ENCODE measurements around the gene FAXDC2.

Gene FAXDC2

DNA sequence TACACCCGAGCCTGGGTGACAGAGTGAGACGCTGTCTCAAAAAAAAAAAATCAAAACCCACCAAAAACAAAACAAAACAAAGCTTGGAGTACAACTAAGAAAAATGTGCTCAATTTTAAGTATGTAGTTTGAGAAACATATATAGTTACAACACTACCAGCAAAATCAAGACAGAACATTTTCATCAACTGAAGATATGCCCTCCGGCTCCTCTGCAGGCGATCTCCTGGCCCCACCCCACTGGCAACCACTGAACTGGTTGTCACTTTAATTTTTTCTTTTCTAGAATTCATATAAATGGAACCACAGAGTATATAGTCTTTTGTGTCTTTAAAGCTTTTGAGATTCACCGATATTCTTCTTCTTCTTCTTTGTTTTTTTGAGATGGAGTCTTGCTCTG lies 43.0 kb upstream of the FAXDC2 start:
- H3K4me3 ChIP-seq (ENCODE audit: low read depth, low read length) = no peak overlapping the region
- TF ChIP-seq, protein P1, sequence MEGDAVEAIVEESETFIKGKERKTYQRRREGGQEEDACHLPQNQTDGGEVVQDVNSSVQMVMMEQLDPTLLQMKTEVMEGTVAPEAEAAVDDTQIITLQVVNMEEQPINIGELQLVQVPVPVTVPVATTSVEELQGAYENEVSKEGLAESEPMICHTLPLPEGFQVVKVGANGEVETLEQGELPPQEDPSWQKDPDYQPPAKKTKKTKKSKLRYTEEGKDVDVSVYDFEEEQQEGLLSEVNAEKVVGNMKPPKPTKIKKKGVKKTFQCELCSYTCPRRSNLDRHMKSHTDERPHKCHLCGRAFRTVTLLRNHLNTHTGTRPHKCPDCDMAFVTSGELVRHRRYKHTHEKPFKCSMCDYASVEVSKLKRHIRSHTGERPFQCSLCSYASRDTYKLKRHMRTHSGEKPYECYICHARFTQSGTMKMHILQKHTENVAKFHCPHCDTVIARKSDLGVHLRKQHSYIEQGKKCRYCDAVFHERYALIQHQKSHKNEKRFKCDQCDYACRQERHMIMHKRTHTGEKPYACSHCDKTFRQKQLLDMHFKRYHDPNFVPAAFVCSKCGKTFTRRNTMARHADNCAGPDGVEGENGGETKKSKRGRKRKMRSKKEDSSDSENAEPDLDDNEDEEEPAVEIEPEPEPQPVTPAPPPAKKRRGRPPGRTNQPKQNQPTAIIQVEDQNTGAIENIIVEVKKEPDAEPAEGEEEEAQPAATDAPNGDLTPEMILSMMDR (IDR thresholded peaks at IDR 0.05; ENCODE audit: borderline replicate concordance, insufficient read depth, low read depth, low read length) = no peak

DNA sequence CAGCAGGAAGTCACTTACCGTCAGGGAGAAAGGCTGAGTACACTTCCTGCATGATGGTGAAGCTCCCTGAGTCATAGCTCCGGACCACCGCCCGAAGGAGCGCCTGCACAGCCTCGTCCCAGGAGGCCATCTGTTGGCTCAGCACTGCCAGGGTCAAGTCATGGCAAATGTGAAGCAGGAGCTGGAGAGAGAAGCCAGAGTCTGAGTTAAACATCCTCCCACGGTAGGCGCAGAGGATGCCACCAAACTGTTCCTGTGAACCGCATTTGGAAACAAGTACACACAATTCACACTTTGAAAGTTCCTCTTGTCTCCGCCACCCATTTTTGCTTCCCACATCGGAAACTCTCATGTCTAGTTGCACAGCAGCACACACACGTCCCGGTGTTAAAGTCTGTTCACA lies 42.0 kb upstream of the FAXDC2 start:
- no peak overlapping the region for H3K4me3 ChIP-seq (ENCODE audit: low read depth, low read length)
- TF ChIP-seq, protein P1 (IDR thresholded peaks at IDR 0.05; ENCODE audit: borderline replicate concordance, insufficient read depth, low read depth, low read length) = no peak

DNA sequence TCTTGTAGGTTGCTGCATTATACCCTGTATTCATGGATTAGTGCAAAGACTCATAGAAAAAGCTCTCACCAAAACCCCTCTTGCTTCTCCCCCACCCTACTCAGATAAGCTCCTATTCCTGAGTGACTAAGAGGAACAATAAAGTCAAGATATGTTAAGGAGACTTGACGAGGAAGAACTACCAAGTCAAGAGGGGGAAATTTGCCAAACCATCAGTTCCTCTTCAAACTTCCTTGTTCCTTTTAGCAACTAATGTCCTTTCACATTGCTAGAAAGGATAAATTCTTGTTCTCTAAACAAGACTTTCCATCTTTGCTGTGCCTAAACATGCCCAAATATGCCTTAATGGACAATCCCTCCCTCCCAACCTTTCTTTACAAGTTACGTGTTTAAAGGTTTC lies 35.0 kb upstream of the FAXDC2 start:
- no peak overlapping the region for H3K4me3 ChIP-seq (ENCODE audit: low read depth, low read length)
- TF ChIP-seq, protein P1 (IDR thresholded peaks at IDR 0.05; ENCODE audit: borderline replicate concordance, insufficient read depth, low read depth, low read length) = no peak

DNA sequence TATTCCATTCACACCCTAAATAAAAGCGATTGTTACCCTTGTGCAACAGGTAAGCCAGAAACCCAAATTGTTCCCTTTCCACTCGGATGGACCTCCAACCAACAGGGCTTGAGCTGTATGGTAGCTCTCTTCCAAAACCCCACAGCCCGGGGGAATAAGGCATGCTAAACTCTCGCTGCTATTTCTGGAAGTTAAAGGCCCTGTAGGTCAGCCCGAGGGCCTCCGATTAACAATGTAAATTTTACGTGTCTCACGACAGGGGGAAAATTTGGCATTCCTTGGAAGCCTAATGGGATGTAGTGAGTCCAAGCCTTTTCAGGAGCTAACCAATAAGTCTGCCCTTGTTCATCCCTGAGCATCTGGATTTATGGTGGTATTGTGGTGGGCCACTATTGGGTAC lies 34.0 kb upstream of the FAXDC2 start:
- H3K4me3 ChIP-seq (ENCODE audit: low read depth, low read length) = no peak overlapping the region
- TF ChIP-seq, protein P1 (IDR thresholded peaks at IDR 0.05; ENCODE audit: borderline replicate concordance, insufficient read depth, low read depth, low read length) = no peak

DNA sequence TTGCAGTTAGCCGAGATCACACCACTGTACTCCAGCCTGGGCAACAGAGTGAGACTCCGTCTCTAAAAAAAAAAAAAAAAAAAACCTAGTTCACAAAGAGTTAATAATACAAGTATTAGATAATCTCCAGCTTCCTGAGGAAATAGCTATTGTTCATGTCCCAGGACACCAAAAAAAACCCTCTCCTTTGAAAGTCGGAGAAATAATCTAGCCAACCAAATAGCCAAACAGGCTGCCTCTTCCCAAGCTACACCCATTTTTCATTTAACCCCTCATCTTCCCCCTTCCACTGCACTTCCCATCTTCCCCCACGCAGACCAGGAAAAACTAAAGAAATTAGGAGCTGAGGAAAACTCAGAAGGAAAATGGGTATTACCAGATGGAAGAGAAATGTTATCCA lies 31.6 kb upstream of the FAXDC2 start:
- TF ChIP-seq, protein P1 (IDR thresholded peaks at IDR 0.05; ENCODE audit: borderline replicate concordance, insufficient read depth, low read depth, low read length) = no peak
- H3K4me3 ChIP-seq (ENCODE audit: low read depth, low read length) = no peak overlapping the region

DNA sequence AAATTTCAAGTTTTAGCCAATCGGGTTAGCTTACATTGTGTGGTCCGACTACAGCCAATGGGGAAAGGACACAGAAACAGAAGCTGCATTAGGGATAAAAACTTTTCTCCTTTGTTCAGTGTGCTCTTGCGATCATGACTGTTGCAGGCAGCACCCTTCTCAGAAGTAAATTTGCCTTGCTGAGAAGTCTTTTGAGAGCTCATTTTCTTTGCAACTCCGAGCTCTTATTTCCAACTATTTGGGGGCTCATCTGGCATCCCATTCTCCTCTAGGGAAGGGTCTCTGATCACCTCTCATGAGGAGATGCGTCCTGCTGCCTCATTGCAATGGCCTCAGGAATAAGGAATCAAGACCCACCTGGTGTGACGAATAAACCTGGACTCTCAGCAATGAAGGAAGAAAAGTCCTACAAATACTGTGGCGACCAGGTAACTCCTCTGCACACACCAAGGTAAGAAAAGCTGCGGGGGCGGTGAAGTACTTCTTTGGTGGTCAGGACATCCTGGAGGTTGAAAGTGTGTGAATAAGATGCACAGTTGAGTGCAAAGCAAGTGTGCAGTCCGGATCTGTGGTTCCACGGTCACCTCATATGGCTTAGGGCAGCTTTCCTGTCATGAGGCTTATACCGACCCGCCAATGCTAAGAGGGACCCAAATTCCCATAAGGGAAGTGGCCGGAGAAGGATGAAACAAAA lies 28.4 kb upstream of the FAXDC2 start:
- TF ChIP-seq, protein P1 (IDR thresholded peaks at IDR 0.05; ENCODE audit: borderline replicate concordance, insufficient read depth, low read depth, low read length) = no peak
- H3K4me3 ChIP-seq (ENCODE audit: low read depth, low read length) = no peak overlapping the region

DNA sequence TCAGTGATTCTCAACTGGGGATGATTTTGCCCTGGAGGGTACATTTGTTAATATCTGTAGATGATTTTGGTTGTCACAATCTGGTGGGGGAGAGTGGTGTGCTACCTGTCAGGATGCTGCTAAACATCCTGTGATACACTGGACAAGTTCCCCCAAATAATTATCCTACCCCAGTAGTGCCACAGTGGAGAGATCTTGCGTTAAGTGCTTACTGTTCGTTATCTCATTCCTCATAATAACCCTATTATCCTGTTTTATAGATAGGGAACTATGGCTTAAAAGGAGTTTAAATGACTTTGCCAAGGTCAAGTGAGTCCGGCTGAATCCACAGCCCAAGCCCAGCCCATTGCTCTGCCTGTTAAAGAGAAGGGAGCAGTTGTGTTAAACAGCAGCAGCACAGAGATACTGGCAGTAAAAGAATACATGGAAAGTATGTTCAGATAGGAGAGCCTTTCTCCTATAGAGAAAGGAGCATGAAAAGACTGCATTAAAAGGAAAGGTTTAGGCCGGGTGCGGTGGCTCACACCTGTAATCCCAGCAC lies 23.5 kb upstream of the FAXDC2 start:
- TF ChIP-seq, protein P1 (IDR thresholded peaks at IDR 0.05; ENCODE audit: borderline replicate concordance, insufficient read depth, low read depth, low read length) = no peak
- no peak overlapping the region for H3K4me3 ChIP-seq (ENCODE audit: low read depth, low read length)
